Frontal cortex (tissue), 4 donors: ENCODE data around the gene KIAA1671. TPM values are rescaled to one million over a fixed set of nuclear protein-coding genes. Genes with fewer than 3 reads are reported as not detected.

ENCODE experiments used
- DNase-seq, 2 donors: peaks; one replicate each; pipeline ENCODE4 v3.0.0; 2012; ENCODE audit warnings: low spot score in 2 of 2
- FAIRE-seq: peaks from 2 replicates; lab custom pipeline; 2012; peaks lifted over from hg19 to GRCh38; lab: Jason Lieb, UNC
- total RNA-seq: library from RNA; depleted of rRNA; stranded (reverse); fragments of >200 nt; gene quantifications from one replicate; pipeline ENCODE4 v1.2.3, GENCODE V29; 2014
- donor health status: control.
- donor health status: control.
- donor health status: control.

KIAA1671 gene
- total RNA-seq, 1 donor from 2014 or later, result 4.1 TPM

- DNase-seq (no peak), FAIRE-seq (no peak)
Observed at GRCh38 chr22:25156736-25157135, 204.2 kb downstream of the KIAA1671 start.

GRCh38 chr22:25159028-25159427 is 206.5 kb downstream of the KIAA1671 start:
- DNase-seq (no peak), FAIRE-seq (no peak)

DNA sequence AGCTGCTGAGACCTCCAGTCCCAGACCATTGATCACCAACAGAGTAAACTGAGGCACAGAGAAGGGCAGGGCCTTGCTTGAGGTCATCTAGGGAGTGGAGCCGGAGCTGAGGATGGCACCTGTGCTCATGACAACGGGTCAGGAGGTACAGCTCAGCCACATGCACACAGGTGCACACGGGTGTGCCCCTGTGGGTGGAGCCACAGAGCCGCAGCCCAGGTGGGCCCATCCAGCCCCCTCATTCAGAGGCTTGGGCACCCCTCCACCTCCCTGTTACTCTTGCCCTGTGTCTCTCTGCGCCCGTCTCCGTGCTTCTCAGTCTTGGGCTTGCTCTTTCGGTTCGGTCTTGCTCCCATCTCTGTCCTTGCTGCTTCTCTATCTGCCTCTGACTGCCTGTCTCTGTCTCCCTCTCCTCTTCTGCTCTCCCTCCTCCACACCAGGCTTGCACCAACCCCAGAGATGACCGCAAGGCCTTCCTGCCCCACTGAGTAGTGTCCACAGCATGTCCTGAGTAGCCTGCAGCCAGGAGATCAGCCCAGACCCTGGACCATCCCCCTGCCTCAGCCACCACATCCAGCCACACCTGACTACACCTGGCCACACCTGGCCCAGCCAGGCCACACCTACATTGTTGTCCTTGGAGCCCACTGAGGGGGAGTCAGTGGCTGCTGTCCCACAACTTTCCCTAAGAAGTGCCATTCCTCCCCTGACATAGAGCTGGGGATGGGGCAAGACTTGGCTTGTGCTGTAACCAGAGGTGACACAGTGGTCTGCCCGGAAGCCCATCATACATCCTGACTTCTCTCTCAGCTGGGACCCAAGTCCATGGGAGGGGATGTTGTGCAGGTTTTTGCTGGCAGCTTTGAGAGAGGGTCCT is 207.8 kb downstream of the KIAA1671 start:
- FAIRE-seq, result no peak
- no peak for DNase-seq

GRCh38 chr22:25161017-25161915 is 208.8 kb downstream of the KIAA1671 start:
- DNase-seq (no peak), FAIRE-seq (no peak)

GRCh38 chr22:25161916-25162530 is 209.5 kb downstream of the KIAA1671 start:
- no peak for DNase-seq
- no peak for FAIRE-seq

GRCh38 chr22:25162561-25162960 is 210.0 kb downstream of the KIAA1671 start:
- FAIRE-seq, result no peak
- DNase-seq, result no peak

DNA sequence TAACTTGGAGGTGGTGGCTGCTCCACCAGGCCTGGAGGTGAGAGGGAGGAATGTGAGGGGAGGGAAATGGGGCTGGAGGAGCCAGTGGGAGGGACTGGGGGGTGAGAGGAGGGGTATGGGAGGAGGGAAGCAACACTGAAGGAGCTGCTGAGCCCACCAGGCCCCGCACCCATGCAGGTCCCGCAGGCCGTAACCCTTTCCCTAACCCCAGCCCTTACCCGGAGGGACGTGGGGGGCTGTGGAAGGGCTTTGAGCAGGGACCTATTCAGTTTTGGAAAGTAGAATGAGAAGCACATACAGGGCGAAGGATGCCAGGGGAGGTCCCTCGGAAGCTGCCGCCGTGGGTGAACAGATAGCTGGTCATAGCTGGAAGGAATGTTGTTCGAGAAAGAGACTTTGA is 213.3 kb downstream of the KIAA1671 start:
- no peak for FAIRE-seq
- DNase-seq, result no peak

DNA sequence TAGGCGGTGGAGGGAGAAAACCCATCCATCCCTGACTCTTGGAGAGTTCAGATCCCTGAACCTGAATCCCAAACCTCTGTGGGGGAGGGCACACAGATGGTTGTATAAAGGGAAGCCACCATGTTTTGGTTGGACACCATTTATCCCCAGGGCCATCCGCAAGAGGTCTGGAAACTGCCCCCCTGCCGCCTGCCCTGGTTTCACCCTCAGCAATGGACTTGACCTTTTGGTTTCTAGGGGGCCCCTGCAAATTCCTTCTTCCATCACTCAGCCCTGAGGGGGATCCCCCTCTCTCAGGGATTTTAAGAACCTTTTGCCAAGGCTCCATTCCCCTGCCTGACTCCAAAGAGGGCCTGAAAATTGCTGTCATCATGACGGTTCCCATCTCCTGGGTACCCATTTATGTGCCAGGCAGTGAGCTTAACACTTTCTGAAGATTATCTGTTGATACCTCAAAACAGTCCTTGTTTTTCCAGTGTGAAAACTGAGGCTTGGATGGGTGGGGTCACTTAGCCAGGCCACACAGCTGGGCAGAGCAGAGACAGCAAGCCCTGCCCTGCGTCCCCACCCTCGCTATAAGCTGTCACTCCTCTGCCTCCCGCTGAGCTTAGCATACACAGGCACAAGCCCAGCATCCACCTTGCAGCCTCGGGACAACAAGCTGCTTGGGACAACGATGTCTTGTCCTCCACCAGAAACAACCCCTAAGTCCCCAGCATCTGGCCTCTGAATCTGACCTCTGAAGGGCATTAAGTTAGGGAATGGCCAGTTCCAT is 213.9 kb downstream of the KIAA1671 start:
- DNase-seq (no peak), FAIRE-seq (no peak)

DNA sequence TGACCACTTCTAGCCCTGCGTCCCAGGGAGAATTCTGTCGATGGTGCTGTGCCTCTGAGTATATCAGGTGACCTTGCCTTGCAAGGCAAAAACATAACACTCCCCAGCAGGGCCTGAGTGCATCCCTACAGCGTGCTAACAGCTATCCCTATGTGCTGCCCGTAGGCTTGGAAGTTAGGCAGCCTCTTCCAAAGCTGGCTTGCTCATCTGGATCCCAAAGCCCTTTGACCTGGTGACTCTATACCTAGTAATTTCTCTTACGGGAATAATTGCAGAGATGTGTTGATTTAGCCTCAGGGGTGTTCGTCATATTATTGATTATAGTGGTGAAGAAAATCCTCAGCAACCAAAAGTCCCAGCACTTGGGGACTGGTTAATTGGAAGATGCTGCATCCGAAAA is 214.6 kb downstream of the KIAA1671 start:
- no peak for DNase-seq
- no peak for FAIRE-seq

- DNase-seq (no peak), FAIRE-seq (no peak)
Observed at GRCh38 chr22:25167834-25168601, 215.5 kb downstream of the KIAA1671 start.

- no peak for DNase-seq
- FAIRE-seq, result no peak
Observed at GRCh38 chr22:25169278-25170031, 216.9 kb downstream of the KIAA1671 start.

DNA sequence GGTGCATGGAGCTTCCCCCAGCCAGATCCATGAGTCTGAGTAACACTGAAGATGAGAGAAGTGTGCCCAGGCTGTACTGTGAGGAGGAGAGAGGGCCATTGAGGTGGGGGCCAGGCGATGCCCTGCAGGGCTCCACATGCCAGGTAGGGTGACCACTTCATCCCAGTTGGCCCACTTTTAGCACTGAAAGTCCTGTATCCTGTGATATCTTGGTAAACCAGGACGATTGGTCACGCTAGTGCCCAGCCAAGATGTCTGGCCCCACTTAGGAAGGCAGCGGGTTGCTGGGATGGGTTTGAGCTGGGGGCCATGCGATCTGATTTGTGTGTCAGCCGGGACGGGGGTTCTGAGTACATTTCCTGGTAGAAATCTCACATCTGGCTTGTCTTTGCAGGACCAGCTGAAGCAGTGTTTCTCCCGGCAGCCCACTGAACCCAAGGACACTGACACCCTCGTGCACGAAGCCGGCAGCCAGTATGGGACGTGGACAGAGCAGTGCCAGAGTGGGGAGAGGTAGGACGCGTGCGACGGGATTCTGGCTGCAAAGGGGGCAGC is 218.0 kb downstream of the KIAA1671 start:
- no peak for FAIRE-seq
- DNase-seq, result no peak

DNA sequence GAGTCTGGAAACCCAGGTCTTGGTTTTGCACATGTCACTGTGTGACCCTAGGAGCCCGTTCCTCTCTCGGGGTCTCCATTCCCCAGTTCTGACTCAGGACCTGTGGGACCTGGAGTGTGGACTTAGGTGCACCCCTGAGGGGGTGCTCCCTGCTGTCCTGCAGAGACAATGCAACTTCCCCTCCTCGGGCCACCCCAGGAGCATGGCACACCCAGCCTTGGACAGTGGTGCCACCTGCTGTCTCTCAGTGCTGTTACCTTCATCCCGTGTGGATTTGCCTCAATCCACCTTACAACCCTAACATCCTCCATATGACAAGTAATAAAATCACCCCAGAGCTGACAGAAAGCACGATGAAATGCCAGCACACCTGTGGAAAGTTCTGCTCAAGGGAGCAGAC is 219.6 kb downstream of the KIAA1671 start:
- no peak for FAIRE-seq
- no peak for DNase-seq

DNA sequence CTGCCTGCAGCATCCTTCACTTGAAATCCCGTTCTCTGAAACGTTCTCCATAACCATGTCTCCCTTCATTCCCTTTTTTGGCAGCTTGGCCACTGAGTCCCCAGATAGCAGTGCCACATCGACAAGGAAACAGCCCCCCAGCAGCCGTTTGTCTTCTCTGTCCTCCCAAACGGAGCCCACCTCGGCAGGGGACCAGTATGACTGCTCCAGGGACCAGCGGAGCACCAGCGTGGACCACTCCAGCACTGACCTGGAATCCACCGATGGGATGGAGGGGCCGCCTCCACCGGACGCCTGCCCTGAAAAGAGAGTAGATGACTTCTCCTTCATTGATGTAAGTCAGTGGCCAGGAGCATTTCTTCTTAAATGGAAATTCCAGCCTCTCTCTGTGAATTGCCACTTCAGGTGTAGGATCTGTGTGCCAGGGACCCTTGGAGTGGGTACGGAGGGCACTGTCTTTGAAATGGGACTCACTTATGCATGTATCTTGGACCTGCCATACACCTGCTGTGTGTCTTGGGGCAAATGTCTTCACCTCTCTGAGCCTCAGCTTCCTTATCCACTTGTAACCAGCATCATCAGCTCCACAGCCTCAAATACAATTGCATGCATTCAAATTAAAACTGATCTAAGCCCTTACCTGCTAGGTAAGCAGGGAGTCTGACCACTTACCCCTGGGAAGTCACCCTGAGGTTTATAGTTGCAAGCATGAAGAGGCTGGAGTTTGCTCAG is 221.8 kb downstream of the KIAA1671 start:
- no peak for FAIRE-seq

DNA sequence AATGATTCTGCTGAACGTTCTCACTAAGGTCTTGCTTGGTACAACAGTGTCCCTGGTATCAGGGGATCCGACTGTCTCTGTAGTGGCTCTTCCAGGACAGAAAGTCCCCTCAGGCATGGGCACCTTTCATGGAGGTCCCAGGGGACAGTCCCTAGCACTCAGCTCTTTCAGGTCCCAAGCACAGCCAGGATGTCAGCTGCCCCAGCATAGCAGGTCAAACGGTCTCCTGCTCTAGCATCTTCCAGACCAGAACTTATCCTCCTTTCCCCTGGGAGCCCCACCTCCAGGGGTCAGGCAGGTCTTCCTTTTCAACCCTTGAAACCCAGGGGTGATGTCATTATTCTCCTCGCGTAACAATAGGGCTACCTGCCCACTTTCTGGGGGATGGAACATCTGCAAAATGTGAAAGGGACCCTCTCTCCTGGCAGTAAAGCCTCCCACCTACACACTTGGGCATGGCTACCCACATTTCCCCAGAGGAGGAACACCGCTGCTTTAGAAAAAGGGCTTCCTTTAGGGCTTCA is 222.4 kb downstream of the KIAA1671 start:
- DNase-seq (no peak), FAIRE-seq (no peak)

More for the DNA sequence above, 221.8 kb downstream of the KIAA1671 start:
- no peak for DNase-seq

DNA sequence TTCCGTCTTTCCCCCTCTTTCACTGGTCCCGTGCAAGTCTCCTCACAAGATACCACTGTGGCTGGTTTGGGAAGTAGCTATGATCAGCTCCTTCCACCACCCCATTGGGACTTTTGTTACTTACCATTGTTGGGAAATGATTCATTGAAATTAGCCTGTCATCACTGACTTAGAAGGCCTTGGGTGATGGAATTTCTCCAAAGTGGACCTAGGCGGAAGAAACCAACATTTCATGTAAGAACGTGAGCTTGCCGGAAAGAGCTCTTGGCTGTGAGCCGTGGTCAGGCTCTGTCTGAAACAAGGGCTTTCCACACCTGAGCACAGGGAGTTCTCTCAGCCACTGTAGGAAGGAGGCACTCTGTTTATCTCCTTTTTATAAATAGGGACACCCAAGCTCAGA is 223.7 kb downstream of the KIAA1671 start:
- FAIRE-seq, result no peak

DNA sequence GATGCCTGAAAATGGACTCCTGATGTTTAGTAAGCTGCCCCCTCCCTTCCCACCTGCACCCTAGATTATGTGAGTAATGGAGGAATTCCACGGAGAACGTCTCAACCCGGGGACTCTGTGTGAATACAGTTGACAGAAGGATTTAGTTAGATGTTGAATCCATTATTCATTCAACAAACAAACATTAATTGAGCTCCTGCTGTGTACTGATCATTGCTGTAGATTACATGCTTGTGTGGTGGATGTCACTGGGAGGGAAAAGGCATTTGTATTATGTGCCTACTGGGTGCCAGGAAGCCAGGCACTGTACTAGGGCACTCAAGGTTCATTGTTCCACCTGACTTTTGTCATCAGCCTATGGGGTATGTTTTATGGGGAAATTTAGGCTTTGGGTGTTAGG is 224.3 kb downstream of the KIAA1671 start:
- no peak for FAIRE-seq
- DNase-seq, result no peak

More for the DNA sequence above, 223.7 kb downstream of the KIAA1671 start:
- DNase-seq, result no peak
